GM12878 (cell line): ENCODE results near the gene GCSAM. TPM values are rescaled to one million over a fixed set of nuclear protein-coding genes. Genes with fewer than 3 reads are reported as not detected.

ENCODE experiments used
- HDAC6 ChIP-seq: fragments of 200-600 bp; sonication (generic); IDR thresholded peaks from one replicate; pipeline ENCODE4 v1.8.0; 2017; ENCODE audit warnings: antibody characterized with exemption; ENCODE audit not compliant: unreplicated experiment
- RUNX3 ChIP-seq: IDR thresholded peaks from 2 replicates; pipeline ENCODE4 v1.6.1; 2012; ENCODE audit warnings: low read length, inconsistent platforms
- STAT1 ChIP-seq: fragments of 450-650 bp; conservative IDR thresholded peaks from 2 replicates; pipeline ENCODE4 v1.6.1; 2014; ENCODE audit warnings: antibody characterized with exemption, mild to moderate bottlenecking
- SUPT20H ChIP-seq: IDR thresholded peaks from 2 replicates; pipeline ENCODE4 v1.6.1; 2011; ENCODE audit warnings: low read depth, mild to moderate bottlenecking, low read length, moderate library complexity, borderline replicate concordance; ENCODE audit not compliant: control insufficient read depth
- polyA plus RNA-seq, 11 experiments: library from polyadenylated mRNA; depleted of rRNA in 4 of 11; unstranded in 6 of 11; stranded (reverse) in 5 of 11; fragments of >200 nt; fragmentation: Nextera tagmentation in 4 of 11; fragmentation: Illumina TruSeq in 1 of 11; extraction: Ambion mirVana in 4 of 11; extraction: Trizol in 1 of 11; gene quantifications; 1 replicate in 1 of 11; 2 replicates in 10 of 11; pipeline versions ENCODE4 v1.2.1 to v1.2.3, GENCODE V29; 2011 to 2016; ENCODE audit warnings: inconsistent platforms in 2 of 11, missing spikeins in 2 of 11, low read depth in 1 of 11
- total RNA-seq, 4 experiments: library from RNA; depleted of rRNA in 3 of 4; stranded (reverse); fragments of >200 nt in 3 of 4; fragmentation: Illumina TruSeq in 1 of 4; extraction: Trizol in 1 of 4; gene quantifications; 2 replicates each; pipeline versions ENCODE4 v1.2.1 to v1.2.3, GENCODE V29; 2013 to 2021
- TF ChIP-seq, protein P1 (sequence below): fragments of 450-650 bp; IDR thresholded peaks from 2 replicates; pipeline ENCODE4 v1.6.1; 2017; ENCODE audit warnings: antibody characterized with exemption, mild to moderate bottlenecking, moderate library complexity
- TF ChIP-seq, protein P2 (sequence below): fragments of 450-650 bp; IDR thresholded peaks from 2 replicates; pipeline ENCODE4 v1.6.1; 2017; ENCODE audit warnings: borderline replicate concordance
- TF ChIP-seq, protein P3 (sequence below): fragments of 450-650 bp; IDR thresholded peaks from 2 replicates; pipeline ENCODE4 v1.6.1; 2017; ENCODE audit warnings: mild to moderate bottlenecking
- TF ChIP-seq, protein P4 (sequence below): fragments of 150-350 bp; IDR thresholded peaks from 2 replicates; pipeline ENCODE4 v1.6.1; 2014; ENCODE audit warnings: mild to moderate bottlenecking, low read depth, low read length

The GCSAM gene
- total and polyA plus RNA-seq, 10 of the 15 experiments (the other 5 are each of a cell fraction or from before 2014, with no cell fraction given): 81.5 to 407 (median 107) TPM

DNA sequence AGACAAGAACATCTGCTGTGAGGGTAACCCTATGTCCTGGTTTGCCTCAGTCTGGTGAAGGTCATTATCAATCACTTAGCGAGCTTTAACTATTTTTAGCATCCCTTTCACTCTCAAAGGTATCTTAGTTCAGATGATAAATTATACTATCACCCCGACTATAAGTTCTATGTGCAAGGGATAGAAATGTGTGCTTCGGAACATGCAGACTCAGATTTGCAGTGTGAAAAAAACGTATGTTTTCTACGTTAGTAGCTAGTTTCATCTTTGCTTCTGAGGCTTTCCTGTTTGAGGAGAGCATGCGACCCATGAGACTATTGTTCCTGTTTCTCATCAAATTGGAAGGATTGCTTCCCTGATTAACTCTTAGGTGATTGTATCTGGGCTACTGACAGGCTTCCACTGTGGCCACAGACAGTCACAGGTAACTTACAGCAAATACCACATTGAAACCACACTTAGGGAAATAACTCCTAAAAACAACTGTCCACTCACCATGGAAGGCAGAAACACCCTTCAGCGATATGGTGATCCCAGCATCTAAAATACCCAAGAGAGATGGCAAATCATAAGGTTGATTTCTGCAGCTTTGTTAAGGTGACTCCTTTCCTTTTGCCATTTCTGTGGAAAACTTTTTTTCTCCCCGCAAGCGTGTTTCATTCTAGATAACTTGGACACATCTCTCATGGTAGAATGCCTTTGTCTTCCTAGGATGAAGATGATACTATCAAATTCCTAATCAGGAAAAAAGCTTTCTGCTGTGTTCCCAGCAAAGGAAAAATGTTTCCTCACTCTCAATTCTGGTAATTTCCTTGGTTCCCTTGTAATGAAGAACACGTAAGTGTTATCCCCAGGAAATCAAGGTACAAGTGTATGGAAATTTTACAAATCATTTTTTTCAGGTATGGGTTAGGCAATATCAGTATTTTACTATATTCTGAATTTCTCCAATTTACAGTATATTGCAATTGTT, 5.2 kb downstream of the GCSAM start (continued):
- TF ChIP-seq, protein P1, sequence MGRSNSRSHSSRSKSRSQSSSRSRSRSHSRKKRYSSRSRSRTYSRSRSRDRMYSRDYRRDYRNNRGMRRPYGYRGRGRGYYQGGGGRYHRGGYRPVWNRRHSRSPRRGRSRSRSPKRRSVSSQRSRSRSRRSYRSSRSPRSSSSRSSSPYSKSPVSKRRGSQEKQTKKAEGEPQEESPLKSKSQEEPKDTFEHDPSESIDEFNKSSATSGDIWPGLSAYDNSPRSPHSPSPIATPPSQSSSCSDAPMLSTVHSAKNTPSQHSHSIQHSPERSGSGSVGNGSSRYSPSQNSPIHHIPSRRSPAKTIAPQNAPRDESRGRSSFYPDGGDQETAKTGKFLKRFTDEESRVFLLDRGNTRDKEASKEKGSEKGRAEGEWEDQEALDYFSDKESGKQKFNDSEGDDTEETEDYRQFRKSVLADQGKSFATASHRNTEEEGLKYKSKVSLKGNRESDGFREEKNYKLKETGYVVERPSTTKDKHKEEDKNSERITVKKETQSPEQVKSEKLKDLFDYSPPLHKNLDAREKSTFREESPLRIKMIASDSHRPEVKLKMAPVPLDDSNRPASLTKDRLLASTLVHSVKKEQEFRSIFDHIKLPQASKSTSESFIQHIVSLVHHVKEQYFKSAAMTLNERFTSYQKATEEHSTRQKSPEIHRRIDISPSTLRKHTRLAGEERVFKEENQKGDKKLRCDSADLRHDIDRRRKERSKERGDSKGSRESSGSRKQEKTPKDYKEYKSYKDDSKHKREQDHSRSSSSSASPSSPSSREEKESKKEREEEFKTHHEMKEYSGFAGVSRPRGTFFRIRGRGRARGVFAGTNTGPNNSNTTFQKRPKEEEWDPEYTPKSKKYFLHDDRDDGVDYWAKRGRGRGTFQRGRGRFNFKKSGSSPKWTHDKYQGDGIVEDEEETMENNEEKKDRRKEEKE: no peak
- TF ChIP-seq RUNX3: no peak
- TF ChIP-seq STAT1: no peak
- TF ChIP-seq, protein P2, sequence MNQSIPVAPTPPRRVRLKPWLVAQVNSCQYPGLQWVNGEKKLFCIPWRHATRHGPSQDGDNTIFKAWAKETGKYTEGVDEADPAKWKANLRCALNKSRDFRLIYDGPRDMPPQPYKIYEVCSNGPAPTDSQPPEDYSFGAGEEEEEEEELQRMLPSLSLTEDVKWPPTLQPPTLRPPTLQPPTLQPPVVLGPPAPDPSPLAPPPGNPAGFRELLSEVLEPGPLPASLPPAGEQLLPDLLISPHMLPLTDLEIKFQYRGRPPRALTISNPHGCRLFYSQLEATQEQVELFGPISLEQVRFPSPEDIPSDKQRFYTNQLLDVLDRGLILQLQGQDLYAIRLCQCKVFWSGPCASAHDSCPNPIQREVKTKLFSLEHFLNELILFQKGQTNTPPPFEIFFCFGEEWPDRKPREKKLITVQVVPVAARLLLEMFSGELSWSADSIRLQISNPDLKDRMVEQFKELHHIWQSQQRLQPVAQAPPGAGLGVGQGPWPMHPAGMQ: no peak
- TF ChIP-seq SUPT20H: no peak
- no peak for TF ChIP-seq HDAC6
- TF ChIP-seq, protein P3, sequence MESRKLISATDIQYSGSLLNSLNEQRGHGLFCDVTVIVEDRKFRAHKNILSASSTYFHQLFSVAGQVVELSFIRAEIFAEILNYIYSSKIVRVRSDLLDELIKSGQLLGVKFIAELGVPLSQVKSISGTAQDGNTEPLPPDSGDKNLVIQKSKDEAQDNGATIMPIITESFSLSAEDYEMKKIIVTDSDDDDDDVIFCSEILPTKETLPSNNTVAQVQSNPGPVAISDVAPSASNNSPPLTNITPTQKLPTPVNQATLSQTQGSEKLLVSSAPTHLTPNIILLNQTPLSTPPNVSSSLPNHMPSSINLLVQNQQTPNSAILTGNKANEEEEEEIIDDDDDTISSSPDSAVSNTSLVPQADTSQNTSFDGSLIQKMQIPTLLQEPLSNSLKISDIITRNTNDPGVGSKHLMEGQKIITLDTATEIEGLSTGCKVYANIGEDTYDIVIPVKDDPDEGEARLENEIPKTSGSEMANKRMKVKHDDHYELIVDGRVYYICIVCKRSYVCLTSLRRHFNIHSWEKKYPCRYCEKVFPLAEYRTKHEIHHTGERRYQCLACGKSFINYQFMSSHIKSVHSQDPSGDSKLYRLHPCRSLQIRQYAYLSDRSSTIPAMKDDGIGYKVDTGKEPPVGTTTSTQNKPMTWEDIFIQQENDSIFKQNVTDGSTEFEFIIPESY: no peak
- TF ChIP-seq, protein P4, sequence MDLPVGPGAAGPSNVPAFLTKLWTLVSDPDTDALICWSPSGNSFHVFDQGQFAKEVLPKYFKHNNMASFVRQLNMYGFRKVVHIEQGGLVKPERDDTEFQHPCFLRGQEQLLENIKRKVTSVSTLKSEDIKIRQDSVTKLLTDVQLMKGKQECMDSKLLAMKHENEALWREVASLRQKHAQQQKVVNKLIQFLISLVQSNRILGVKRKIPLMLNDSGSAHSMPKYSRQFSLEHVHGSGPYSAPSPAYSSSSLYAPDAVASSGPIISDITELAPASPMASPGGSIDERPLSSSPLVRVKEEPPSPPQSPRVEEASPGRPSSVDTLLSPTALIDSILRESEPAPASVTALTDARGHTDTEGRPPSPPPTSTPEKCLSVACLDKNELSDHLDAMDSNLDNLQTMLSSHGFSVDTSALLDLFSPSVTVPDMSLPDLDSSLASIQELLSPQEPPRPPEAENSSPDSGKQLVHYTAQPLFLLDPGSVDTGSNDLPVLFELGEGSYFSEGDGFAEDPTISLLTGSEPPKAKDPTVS: no peak
